BE2C (cell line): ENCODE measurements around the gene ARID3A.

ENCODE experiments used
- DNase-seq: peaks from one replicate; pipeline ENCODE4 v3.0.0-alpha.2; 2020
- H3K27me3 ChIP-seq: fragments of 250-450 bp; sonication (Bioruptor Pico); 2 replicates; pipeline ENCODE4 v1.5.1; 2020; ENCODE audit warnings: mild to moderate bottlenecking
- H3K36me3 ChIP-seq: fragments of 250-450 bp; sonication (Bioruptor Pico); 2 replicates; pipeline ENCODE4 v1.5.1; 2020; ENCODE audit warnings: mild to moderate bottlenecking
- H3K4me1 ChIP-seq: fragments of 250-450 bp; sonication (Bioruptor Pico); 2 replicates; pipeline ENCODE4 v1.5.1; 2020
- H3K4me3 ChIP-seq: 2 replicates; pipeline ENCODE4 v1.5.1; 2011; ENCODE audit warnings: low read depth, low read length
- H3K9me3 ChIP-seq: fragments of 250-450 bp; sonication (Bioruptor Pico); 2 replicates; pipeline ENCODE4 v1.5.1; 2020
- TF ChIP-seq, protein P1 (sequence below): IDR thresholded peaks from 2 replicates; pipeline ENCODE4 v1.5.1; 2012; ENCODE audit warnings: mild to moderate bottlenecking, low read depth, low read length

Gene ARID3A

GRCh38 chr19:1004803-1005664 is 79.2 kb downstream of the ARID3A start:
- H3K4me3 ChIP-seq = no peak overlapping the region
- peaks cover 4% of the 10 kb centered on the region for H3K36me3 ChIP-seq
- H3K9me3 ChIP-seq = no peaks in the 10 kb centered on the region; the same call in 1 of the 2 replicates
- TF ChIP-seq, protein P1, sequence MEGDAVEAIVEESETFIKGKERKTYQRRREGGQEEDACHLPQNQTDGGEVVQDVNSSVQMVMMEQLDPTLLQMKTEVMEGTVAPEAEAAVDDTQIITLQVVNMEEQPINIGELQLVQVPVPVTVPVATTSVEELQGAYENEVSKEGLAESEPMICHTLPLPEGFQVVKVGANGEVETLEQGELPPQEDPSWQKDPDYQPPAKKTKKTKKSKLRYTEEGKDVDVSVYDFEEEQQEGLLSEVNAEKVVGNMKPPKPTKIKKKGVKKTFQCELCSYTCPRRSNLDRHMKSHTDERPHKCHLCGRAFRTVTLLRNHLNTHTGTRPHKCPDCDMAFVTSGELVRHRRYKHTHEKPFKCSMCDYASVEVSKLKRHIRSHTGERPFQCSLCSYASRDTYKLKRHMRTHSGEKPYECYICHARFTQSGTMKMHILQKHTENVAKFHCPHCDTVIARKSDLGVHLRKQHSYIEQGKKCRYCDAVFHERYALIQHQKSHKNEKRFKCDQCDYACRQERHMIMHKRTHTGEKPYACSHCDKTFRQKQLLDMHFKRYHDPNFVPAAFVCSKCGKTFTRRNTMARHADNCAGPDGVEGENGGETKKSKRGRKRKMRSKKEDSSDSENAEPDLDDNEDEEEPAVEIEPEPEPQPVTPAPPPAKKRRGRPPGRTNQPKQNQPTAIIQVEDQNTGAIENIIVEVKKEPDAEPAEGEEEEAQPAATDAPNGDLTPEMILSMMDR = no peak
- no peak for DNase-seq
- peaks cover 51% of the 10 kb centered on the region for H3K27me3 ChIP-seq
- no peaks in the 10 kb centered on the region for H3K4me1 ChIP-seq

DNA sequence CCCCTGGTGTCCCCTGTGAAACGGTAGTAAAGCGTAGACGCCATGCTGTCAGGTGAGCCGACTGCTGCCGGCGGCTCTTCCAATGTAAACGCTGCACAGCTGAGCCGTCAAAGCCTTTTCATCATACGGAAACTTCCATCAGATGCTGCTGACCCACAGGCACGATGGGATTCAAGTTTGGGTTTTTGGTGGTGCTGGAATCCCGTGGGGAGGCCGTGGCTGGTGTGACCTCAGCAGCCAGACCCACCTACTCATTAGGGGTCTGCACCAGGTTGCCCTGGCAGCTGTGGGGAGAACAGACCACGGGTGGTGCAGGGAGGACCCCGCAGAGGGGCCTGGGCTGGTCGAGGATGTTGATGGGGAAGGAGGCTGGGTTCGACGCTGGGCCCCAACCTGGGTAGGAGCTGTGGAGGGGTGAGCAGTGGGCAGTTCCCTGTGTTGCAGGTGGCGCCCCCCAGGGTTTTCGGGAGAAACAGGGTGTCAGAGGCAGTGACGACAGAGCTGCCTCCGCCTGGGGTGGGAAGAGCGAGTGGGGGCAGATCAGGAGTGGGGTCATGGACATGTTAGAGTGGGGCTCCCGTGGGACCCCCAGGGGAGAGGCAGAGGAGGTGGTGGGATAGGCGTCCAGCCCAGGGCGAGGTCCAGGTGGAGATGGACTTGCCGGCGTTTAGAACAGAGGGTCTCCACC is 81.0 kb downstream of the ARID3A start:
- no peaks in the 10 kb centered on the region for H3K4me1 ChIP-seq
- TF ChIP-seq, protein P1 = no peak
- no peak overlapping the region for H3K4me3 ChIP-seq
- peaks cover 33% of the 10 kb centered on the region for H3K27me3 ChIP-seq
- no peaks in the 10 kb centered on the region; the same call in 1 of the 2 replicates for H3K9me3 ChIP-seq
- no peak for DNase-seq
- H3K36me3 ChIP-seq = peaks cover 18% of the 10 kb centered on the region

- Histone ChIP-seq H3K9me3 (no peaks in the 10 kb centered on the region; the same call in 1 of the 2 replicates), H3K36me3 (peaks cover 26% of the 10 kb centered on the region), H3K27me3 (peaks cover 27% of the 10 kb centered on the region), H3K4me3 (no peak overlapping the region), H3K4me1 (no peaks in the 10 kb centered on the region)
- DNase-seq = no peak
- TF ChIP-seq, protein P1 = no peak
Observed at GRCh38 chr19:1007399-1008251, 81.8 kb downstream of the ARID3A start.

DNA sequence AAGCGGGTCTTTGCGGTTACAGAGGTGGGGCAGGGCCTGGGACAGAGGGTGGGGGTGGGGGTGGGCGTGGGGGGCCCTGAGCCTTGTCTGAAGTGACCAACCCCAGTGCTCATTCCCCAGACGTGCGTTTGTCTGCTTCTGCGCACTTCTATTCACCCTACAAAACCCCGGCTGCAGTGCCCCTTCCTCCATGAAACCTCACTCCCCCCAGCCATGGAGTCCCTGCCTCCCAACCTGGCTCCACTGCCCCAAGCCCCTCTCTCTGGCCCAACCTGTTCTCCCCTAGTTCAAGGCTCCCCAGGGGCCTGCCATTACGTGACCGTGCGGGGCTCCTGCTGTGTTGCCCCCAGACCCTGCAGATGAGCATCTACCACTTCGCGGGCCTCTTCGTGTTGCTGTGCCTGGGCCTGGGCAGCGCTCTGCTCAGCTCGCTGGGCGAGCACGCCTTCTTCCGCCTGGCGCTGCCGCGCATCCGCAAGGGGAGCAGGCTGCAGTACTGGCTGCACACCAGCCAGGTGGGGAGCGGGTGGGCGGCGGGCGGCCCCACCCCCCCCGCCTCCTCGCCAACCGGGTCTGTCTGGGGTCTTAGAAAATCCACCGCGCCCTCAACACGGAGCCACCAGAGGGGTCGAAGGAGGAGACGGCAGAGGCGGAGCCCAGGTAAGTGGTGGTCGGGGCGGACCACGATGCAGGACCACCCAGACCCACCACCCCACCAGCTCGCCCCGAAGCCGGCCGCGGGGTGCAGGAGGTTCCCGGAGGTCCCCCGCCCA is 82.6 kb downstream of the ARID3A start:
- H3K4me3 ChIP-seq = no peak overlapping the region
- no peaks in the 10 kb centered on the region for H3K4me1 ChIP-seq
- DNase-seq = no peak
- H3K27me3 ChIP-seq = peaks cover 19% of the 10 kb centered on the region
- TF ChIP-seq, protein P1 = no peak
- peaks cover 32% of the 10 kb centered on the region for H3K36me3 ChIP-seq
- H3K9me3 ChIP-seq = no peaks in the 10 kb centered on the region; the same call in 1 of the 2 replicates

GRCh38 chr19:1009041-1009980 is 83.5 kb downstream of the ARID3A start:
- Histone ChIP-seq H3K9me3 (no peaks in the 10 kb centered on the region; the same call in 1 of the 2 replicates), H3K4me3 (no peak overlapping the region), H3K27me3 (peaks cover 11% of the 10 kb centered on the region), H3K36me3 (peaks cover 41% of the 10 kb centered on the region), H3K4me1 (no peaks in the 10 kb centered on the region)
- DNase-seq = no peak
- TF ChIP-seq, protein P1 = no peak
